HepG2 (cell line): ENCODE results near the gene CAP2. TPM values are rescaled to one million over a fixed set of nuclear protein-coding genes. Genes with fewer than 3 reads are reported as not detected.

ENCODE experiments used
- ATAC-seq: fragments of 200-7000 bp; cut with Tn5 transposase; 3 replicates; pipeline ENCODE4 v1.9.1; 2020; ENCODE audit warnings: mild to moderate bottlenecking, moderate library complexity
- BruUV-seq: library from RNA; stranded (reverse); fragments of 400-500 nt; replicated peaks from 2 replicates; lab custom pipeline; 2021; lab: Mats Ljungman, UMichigan
- CTCF ChIA-PET: fragments of 300-600 bp; formaldehyde crosslinking; extraction: SDS; loops from one replicate; lab custom pipeline; 2021; ENCODE audit warnings: low total read pairs, inconsistent platforms, low intra/inter-chr PET ratio; lab: Yijun Ruan, JAX
- POLR2A ChIA-PET: fragments of 350-600 bp; sonication (Branson Sonifier 250); formaldehyde crosslinking; loops from one replicate; lab custom pipeline; 2020; ENCODE audit warnings: antibody characterized with exemption, inconsistent platforms; lab: Yijun Ruan, JAX
- DNase-seq: peaks from one replicate; pipeline ENCODE4 v3.0.0-alpha.2; 2015; ENCODE audit warnings: low spot score
- FAIRE-seq: peaks from 3 replicates; lab custom pipeline; 2011; peaks lifted over from hg19 to GRCh38; lab: Jason Lieb, UNC
- H2AFZ ChIP-seq: one replicate; pipeline ENCODE4 v1.6.1; 2011; ENCODE audit warnings: low read length, inconsistent platforms
- H3K27ac ChIP-seq: fragments of 300-600 bp; 3 replicates; pipeline ENCODE4 v1.8.0; 2011; ENCODE audit warnings: mixed run types, mild to moderate bottlenecking, mixed read lengths, low read length, inconsistent platforms; ENCODE audit not compliant: insufficient read depth; ENCODE audit errors: extremely low read length
- H3K27me3 ChIP-seq, 2 experiments: fragments of 200-600 bp in 1 of 2; 2 replicates in 1 of 2; 3 replicates in 1 of 2; pipeline versions ENCODE4 v1.6.0 to v1.8.0; 2011; ENCODE audit warnings: low read length in 2 of 2, mild to moderate bottlenecking in 2 of 2, moderate library complexity in 2 of 2, inconsistent platforms in 1 of 2; ENCODE audit not compliant: insufficient read depth in 2 of 2, control insufficient read depth in 1 of 2
- H3K36me3 ChIP-seq, 2 experiments: fragments of 200-600 bp in 1 of 2; replicated peaks in 1 of 2; 2 replicates in 1 of 2; 3 replicates in 1 of 2; pipeline versions ENCODE4 v1.5.1 to v1.8.0; 2011; ENCODE audit warnings: low read length in 2 of 2, inconsistent platforms in 1 of 2; ENCODE audit not compliant: insufficient read depth in 2 of 2, control insufficient read depth in 1 of 2
- H3K4me1 ChIP-seq: 2 replicates; pipeline ENCODE4 v1.5.1; 2012; ENCODE audit warnings: low read length, inconsistent platforms; ENCODE audit not compliant: insufficient read depth
- H3K4me2 ChIP-seq: 2 replicates; pipeline ENCODE4 v1.6.0; 2011; ENCODE audit warnings: low read depth, low read length, inconsistent platforms
- H3K4me3 ChIP-seq, 3 experiments: fragments of 200-600 bp in 1 of 3; sonication (generic), shearing (Covaris generic) in 1 of 3; replicated peaks in 1 of 3; 2 replicates each; pipeline ENCODE4 v1.5.1; 2011 to 2016; ENCODE audit warnings: low read length in 3 of 3, inconsistent platforms in 2 of 3, low read depth in 2 of 3, mild to moderate bottlenecking in 2 of 3, control low read depth in 1 of 3, mixed read lengths in 1 of 3; ENCODE audit not compliant: insufficient read depth in 1 of 3
- H3K79me2 ChIP-seq: one replicate; pipeline ENCODE4 v1.6.1; 2011; ENCODE audit warnings: low read length, inconsistent platforms; ENCODE audit not compliant: insufficient read depth
- H3K9ac ChIP-seq: 2 replicates; pipeline ENCODE4 v1.6.0; 2011; ENCODE audit warnings: mild to moderate bottlenecking, low read depth, low read length, inconsistent platforms; ENCODE audit not compliant: insufficient read depth
- H3K9me3 ChIP-seq: 2 replicates; pipeline ENCODE4 v1.5.1; 2012; ENCODE audit warnings: mild to moderate bottlenecking, low read length
- H4K20me1 ChIP-seq: 2 replicates; pipeline ENCODE4 v1.6.0; 2011; ENCODE audit warnings: inconsistent platforms, mild to moderate bottlenecking, low read length, moderate library complexity; ENCODE audit not compliant: insufficient read depth
- AGO2 ChIP-seq: fragments of 200-400 bp; formaldehyde crosslinking; optimal IDR thresholded peaks from 2 replicates; pipeline ENCODE3; 2017; ENCODE audit warnings: mild to moderate bottlenecking, low read depth, low read length, moderate library complexity
- FOSL2 ChIP-seq: sonication (generic); formaldehyde crosslinking; IDR thresholded peaks from 2 replicates; pipeline ENCODE4 v1.4.0; 2020; ENCODE audit warnings: missing genetic modification reagents
- FOXC1 ChIP-seq: sonication (generic); formaldehyde crosslinking; IDR thresholded peaks from 2 replicates; pipeline ENCODE4 v1.8.0; 2022; ENCODE audit warnings: mild to moderate bottlenecking, missing genetic modification reagents, borderline replicate concordance
- PCBP1 ChIP-seq: fragments of 200-400 bp; formaldehyde crosslinking; IDR thresholded peaks from 2 replicates; pipeline ENCODE4 v1.6.1; 2017; ENCODE audit warnings: mild to moderate bottlenecking, low read depth, low read length, borderline replicate concordance
- ZBTB21 ChIP-seq: sonication (generic); formaldehyde crosslinking; IDR thresholded peaks from 2 replicates; pipeline ENCODE4 v1.4.0; 2020; ENCODE audit warnings: missing genetic modification reagents
- ZNF12 ChIP-seq: sonication (generic); formaldehyde crosslinking; IDR thresholded peaks from 2 replicates; pipeline ENCODE4 v1.5.0; 2020; ENCODE audit warnings: missing genetic modification reagents
- ZNF235 ChIP-seq: sonication (generic); formaldehyde crosslinking; IDR thresholded peaks from 2 replicates; pipeline ENCODE4 v1.8.1; 2023; ENCODE audit warnings: mild to moderate bottlenecking, missing genetic modification reagents, borderline replicate concordance
- ZNF549 ChIP-seq: sonication (generic); formaldehyde crosslinking; IDR thresholded peaks from 2 replicates; pipeline ENCODE4 v1.5.0; 2020; ENCODE audit warnings: missing genetic modification reagents
- ZNF563 ChIP-seq: sonication (generic); formaldehyde crosslinking; IDR thresholded peaks from 2 replicates; pipeline ENCODE4 v1.8.0; 2022; ENCODE audit warnings: mild to moderate bottlenecking, moderate library complexity, missing genetic modification reagents
- ZNF841 ChIP-seq: sonication (generic); formaldehyde crosslinking; IDR thresholded peaks from 2 replicates; pipeline ENCODE4 v1.8.1; 2023; ENCODE audit warnings: missing genetic modification reagents, borderline replicate concordance
- WGBS: methylation state at CpG from one replicate; pipeline ENCODE4 v1.1.6; 2017; ENCODE audit warnings: low lambda C conversion rate; 5-methylcytosine and 5-hydroxymethylcytosine counted together
- in situ Hi-C: cut with HindIII; loops from 2 replicates; pipeline ENCODE4 v1.10.0; 2017; ENCODE audit warnings: low pct_unique_long_range_greater_than_20kb; ENCODE audit not compliant: extremely low pct_ligation_motif_present
- intact Hi-C: fragments of 100-400 bp; cut with micrococcal nuclease; formaldehyde crosslinking; loops from one replicate; pipeline ENCODE4 v1.10.0; 2022; ENCODE audit not compliant: unreplicated experiment
- polyA plus RNA-seq, 8 experiments: library from polyadenylated mRNA; depleted of rRNA in 3 of 8; stranded (reverse) in 7 of 8; unstranded in 1 of 8; fragments of >200 nt; fragmentation: Illumina TruSeq in 4 of 8; extraction: Trizol in 4 of 8; gene quantifications; 2 replicates each; pipeline versions ENCODE4 v1.2.1 to v1.2.3, GENCODE V29; 2011 to 2016; ENCODE audit warnings: low read depth in 4 of 8, missing spikeins in 1 of 8, mixed read lengths in 1 of 8; ENCODE audit not compliant: insufficient read depth in 1 of 8
- total RNA-seq, 5 experiments: library from RNA; depleted of rRNA; stranded (reverse); fragments of >200 nt; fragmentation: Illumina TruSeq; extraction: Trizol; gene quantifications; 2 replicates each; pipeline ENCODE4 v1.2.3, GENCODE V29; 2016; ENCODE audit warnings: low read depth in 1 of 5

The CAP2 gene
- total and polyA plus RNA-seq, 2 of the 13 experiments (the other 11 are each of a cell fraction or from before 2014, with no cell fraction given): 7.9 to 53.1 TPM

DNA sequence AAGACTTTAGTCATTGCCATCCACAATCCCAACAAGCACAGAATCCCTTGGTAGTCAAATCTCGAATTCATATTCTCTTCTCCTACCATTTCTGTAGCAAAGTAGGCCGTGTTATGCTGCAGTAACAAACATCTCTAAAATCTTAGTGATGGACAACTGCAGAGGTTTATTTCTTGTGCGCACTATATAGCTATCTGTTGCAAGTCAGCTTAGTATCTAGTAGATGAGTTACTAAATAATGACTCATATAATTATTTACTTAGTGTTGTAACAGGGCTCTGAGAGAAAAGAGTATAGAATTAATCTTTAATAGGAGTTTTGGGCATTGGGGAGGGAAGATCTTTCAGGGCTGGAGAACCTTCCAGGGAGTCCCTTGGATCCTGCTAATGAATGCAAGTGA lies 73.3 kb downstream of the CAP2 start:
- Histone ChIP-seq H3K9ac (no peak overlapping the region), H3K27ac (no peak overlapping the region), H3K4me1 (peaks cover 10% of the 10 kb centered on the region), H3K4me2 (no peak overlapping the region), H3K27me3 (no peaks in the 10 kb centered on the region), H3K36me3 (peaks cover 0 to 3% of the 10 kb centered on the region in 2 experiments; a peak in 2 of 5 replicates), H3K9me3 (no peaks in the 10 kb centered on the region), H3K4me3 (no peak overlapping the region), H3K79me2 (no peaks in the 10 kb centered on the region), H2AFZ (no peak overlapping the region)
- DNase-seq (peak; percentile 16), FAIRE-seq (no peak), ATAC-seq (peak; percentile 71)
- no TSS peak for BruUV-seq
- in situ Hi-C loops: no loop called here
- WGBS: 85% methylated on average over 3 of the region's 3 CpGs
- ChIA-PET POLR2A (no interaction called here), CTCF (no interaction called here)
- TF ChIP-seq FOXC1 (CRISPR knock-in tag) (no peak), ZNF12 (peak; percentile 99), ZNF235 (CRISPR knock-in tag) (no peak), ZBTB21 (CRISPR knock-in tag) (no peak), FOSL2 (peak; percentile 9; the same call in 1 of the 2 replicates), ZNF563 (CRISPR knock-in tag) (no peak), ZNF549 (no peak), AGO2 (no peak)
- TF ChIP-seq, all 625 proteins: peak for 2
- intact Hi-C loops: no loop called here
- no peaks in the 10 kb centered on the region for H4K20me1 ChIP-seq

DNA sequence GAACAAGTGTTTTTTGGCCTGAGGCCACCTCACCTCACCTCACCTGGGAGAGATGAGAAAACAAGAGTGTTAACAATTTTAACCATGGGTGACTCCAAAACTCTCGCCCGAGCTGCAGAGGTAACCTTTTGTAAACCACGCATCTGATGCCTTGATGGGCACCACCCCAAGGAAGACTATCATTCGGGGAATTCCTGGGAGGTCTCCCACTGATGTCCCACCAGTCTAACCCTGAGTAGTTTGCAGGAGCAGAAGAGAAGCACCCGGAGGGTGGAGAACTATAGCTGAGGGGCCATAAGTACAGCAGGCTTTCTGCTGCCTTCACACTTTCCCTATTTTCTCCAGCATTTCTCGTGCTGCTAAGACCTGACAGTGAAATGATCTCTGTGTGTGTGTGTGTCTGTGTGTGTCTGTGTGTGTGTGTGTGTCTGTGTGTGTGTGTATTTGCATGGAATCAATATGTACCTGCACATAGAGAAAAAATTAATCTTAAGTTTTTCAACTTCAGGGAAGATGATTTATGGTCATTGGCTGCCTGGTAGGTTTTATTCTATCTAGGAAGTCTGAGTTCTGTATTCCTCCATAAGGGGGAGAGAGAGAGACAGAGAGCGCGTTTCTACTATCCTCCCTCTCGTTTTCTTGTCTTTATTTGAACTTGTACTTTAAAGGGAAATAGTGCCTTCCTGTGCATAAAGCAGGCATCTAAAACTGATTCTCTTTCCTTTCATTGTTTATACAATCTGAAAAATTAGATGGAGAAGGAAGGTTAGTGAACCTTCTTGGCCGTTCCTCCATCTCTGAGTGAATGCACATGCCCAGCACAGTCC lies 75.8 kb downstream of the CAP2 start:
- H3K4me1 ChIP-seq: peaks cover 10% of the 10 kb centered on the region
- no peaks in the 10 kb centered on the region for H3K9me3 ChIP-seq
- CTCF ChIA-PET: no interaction called here
- TF ChIP-seq PCBP1 (no peak), ZNF841 (CRISPR knock-in tag) (no peak)
- no TSS peak for BruUV-seq
- intact Hi-C loops: no loop called here
- 92% methylated on average over 10 of the region's 10 CpGs for WGBS
- no peak overlapping the region for H2AFZ ChIP-seq
- no peak overlapping the region for H3K9ac ChIP-seq
- FAIRE-seq (no peak), ATAC-seq (no peak), DNase-seq (no peak)
- H3K4me3 ChIP-seq: no peak overlapping the region
- no peaks in the 10 kb centered on the region for H3K79me2 ChIP-seq
- in situ Hi-C loops: no loop called here
- H3K36me3 ChIP-seq: peaks cover 0 to 3% of the 10 kb centered on the region in 2 experiments; a peak in 2 of 5 replicates
- no peaks in the 10 kb centered on the region for H3K27me3 ChIP-seq
- no peak overlapping the region for H3K27ac ChIP-seq
- no peak overlapping the region for H3K4me2 ChIP-seq
- no peaks in the 10 kb centered on the region for H4K20me1 ChIP-seq
- POLR2A ChIA-PET: no interaction called here
